RCC 7860 (cell line): ENCODE measurements around the gene C10orf88.
A peak's percentile ranks its signal among the peaks of the same experiment; 100 is the strongest.
"Not testable (repeated sequence)": the region's sequence is repeated elsewhere in the genome, so short reads cannot be mapped to it uniquely, and the experiment has no call there.

ENCODE experiments used
- DNase-seq: peaks from one replicate; pipeline ENCODE4 v3.0.0-alpha.2; 2015; ENCODE audit warnings: low spot score
- FAIRE-seq: peaks from 2 replicates; lab custom pipeline; 2012; peaks lifted over from hg19 to GRCh38; lab: Jason Lieb, UNC

Gene C10orf88

GRCh38 chr10:122966879-122967278 is 12.9 kb upstream of the C10orf88 start:
- DNase-seq (no peak), FAIRE-seq (no peak)

- FAIRE-seq: no peak
- DNase-seq: no peak
Observed at GRCh38 chr10:122962405-122962804, 8.4 kb upstream of the C10orf88 start.

GRCh38 chr10:122957474-122957873 is 3.4 kb upstream of the C10orf88 start:
- FAIRE-seq: no peak
- DNase-seq: peak; percentile 11

GRCh38 chr10:122955892-122956291 is 1.9 kb upstream of the C10orf88 start:
- DNase-seq (no peak), FAIRE-seq (no peak)

GRCh38 chr10:122954731-122955050 is 664 bp upstream of the C10orf88 start:
- DNase-seq (no peak), FAIRE-seq (no peak)

GRCh38 chr10:122949296-122949695 is 4.7 kb downstream of the C10orf88 start:
- no peak for DNase-seq
- FAIRE-seq: no peak

GRCh38 chr10:122939856-122940543 is 14.0 kb downstream of the C10orf88 start:
- DNase-seq (no peak), FAIRE-seq (no peak)

- FAIRE-seq (peak; percentile 21), DNase-seq (no peak)
Observed at GRCh38 chr10:122939133-122939855, 14.7 kb downstream of the C10orf88 start.

GRCh38 chr10:122931088-122931906 is 22.7 kb downstream of the C10orf88 start:
- FAIRE-seq (no peak), DNase-seq (no peak)

GRCh38 chr10:122930140-122930539 is 23.9 kb downstream of the C10orf88 start:
- no peak for DNase-seq
- FAIRE-seq: no peak

GRCh38 chr10:122915700-122916099 is 38.3 kb downstream of the C10orf88 start:
- FAIRE-seq (no peak), DNase-seq (no peak)

GRCh38 chr10:122911889-122912484 is 42.0 kb downstream of the C10orf88 start:
- no peak for FAIRE-seq
- peak; percentile 16 for DNase-seq

GRCh38 chr10:122910310-122910709 is 43.7 kb downstream of the C10orf88 start, which contains the start of gene FAM24A:
Gene FAM24A (plus strand): TSS chr10:122910610. CDS start chr10:122911635, 1,025 bp downstream.
- no peak for FAIRE-seq

GRCh38 chr10:122903861-122904260 is 50.2 kb downstream of the C10orf88 start:
- DNase-seq, FAIRE-seq: not testable (repeated sequence)

More at GRCh38 chr10:122910310-122910709, 43.7 kb downstream of the C10orf88 start, which contains the start of gene FAM24A:
- no peak for DNase-seq

GRCh38 chr10:122894261-122894944 is 59.6 kb downstream of the C10orf88 start:
- DNase-seq (no peak), FAIRE-seq (no peak)

- DNase-seq (no peak), FAIRE-seq (no peak)
Observed at GRCh38 chr10:122884166-122884565, 69.9 kb downstream of the C10orf88 start.

GRCh38 chr10:122882766-122883165 is 71.3 kb downstream of the C10orf88 start:
- FAIRE-seq: no peak
- DNase-seq: no peak
